Measurements from ENCODE around the gene KEAP1.

Gene KEAP1

GRCh38 chr19:10505583-10506229 lies 2.5 kb upstream of the KEAP1 start:
- Histone ChIP-seq H3K36me3 (ENCODE audit: insufficient read depth, insufficient read length, low read length) (peaks cover 4% of the 10 kb centered on the region), H3K4me1 (ENCODE audit: insufficient read depth, insufficient read length) (no peaks in the 10 kb centered on the region), H3K27me3 (ENCODE audit: insufficient read depth, insufficient read length) (no peaks in the 10 kb centered on the region), H3K9me3 (ENCODE audit: insufficient read depth, low read length) (no peaks in the 10 kb centered on the region), H3K4me3 (ENCODE audit: insufficient read length, low read depth) (no peak overlapping the region), H3K9ac (ENCODE audit: insufficient read length, low read depth) (no peak overlapping the region)
- TF ChIP-seq ZNF274 (IDR thresholded peaks at IDR 0.05; ENCODE audit: low read depth, low read length) (no peak), SUZ12 (IDR thresholded peaks at IDR 0.05; ENCODE audit: extremely low read depth, insufficient read depth, insufficient read length) (no peak), YY1 (IDR thresholded peaks at IDR 0.05; ENCODE audit: insufficient read depth, insufficient read length) (no peak)
- peak; percentile 78 for DNase-seq (ENCODE audit: low read depth, low spot score)

- H3K27me3 ChIP-seq (ENCODE audit: insufficient read depth, insufficient read length): no peaks in the 10 kb centered on the region
- TF ChIP-seq ZNF274 (IDR thresholded peaks at IDR 0.05; ENCODE audit: low read depth, low read length) (no peak), YY1 (IDR thresholded peaks at IDR 0.05; ENCODE audit: insufficient read depth, insufficient read length) (peak; percentile 72), SUZ12 (IDR thresholded peaks at IDR 0.05; ENCODE audit: extremely low read depth, insufficient read depth, insufficient read length) (no peak)
- peak; percentile 77 for DNase-seq (ENCODE audit: low read depth, low spot score)
- peaks cover 8% of the 10 kb centered on the region for H3K4me1 ChIP-seq (ENCODE audit: insufficient read depth, insufficient read length)
- H3K9me3 ChIP-seq (ENCODE audit: insufficient read depth, low read length): no peaks in the 10 kb centered on the region
- H3K36me3 ChIP-seq (ENCODE audit: insufficient read depth, insufficient read length, low read length): peaks cover 28% of the 10 kb centered on the region
- peak overlapping the region; percentile 98 for H3K4me3 ChIP-seq (ENCODE audit: insufficient read length, low read depth)
- H3K9ac ChIP-seq (ENCODE audit: insufficient read length, low read depth): peak overlapping the region; percentile 100
These were observed 593 bp downstream of the KEAP1 start for GRCh38 chr19:10502524-10503001.

- TF ChIP-seq SUZ12 (IDR thresholded peaks at IDR 0.05; ENCODE audit: extremely low read depth, insufficient read depth, insufficient read length) (no peak), YY1 (IDR thresholded peaks at IDR 0.05; ENCODE audit: insufficient read depth, insufficient read length) (no peak), ZNF274 (IDR thresholded peaks at IDR 0.05; ENCODE audit: low read depth, low read length) (no peak)
- Histone ChIP-seq H3K27me3 (ENCODE audit: insufficient read depth, insufficient read length) (no peaks in the 10 kb centered on the region), H3K9me3 (ENCODE audit: insufficient read depth, low read length) (no peaks in the 10 kb centered on the region), H3K4me3 (ENCODE audit: insufficient read length, low read depth) (peak overlapping the region; percentile 98), H3K4me1 (ENCODE audit: insufficient read depth, insufficient read length) (peaks cover 8% of the 10 kb centered on the region), H3K36me3 (ENCODE audit: insufficient read depth, insufficient read length, low read length) (peaks cover 33% of the 10 kb centered on the region), H3K9ac (ENCODE audit: insufficient read length, low read depth) (peak overlapping the region; percentile 100)
- no peak for DNase-seq (ENCODE audit: low read depth, low spot score)
These were observed 1.1 kb downstream of the KEAP1 start for GRCh38 chr19:10501971-10502523.

GRCh38 chr19:10500247-10500592 lies 2.9 kb downstream of the KEAP1 start:
- TF ChIP-seq SUZ12 (IDR thresholded peaks at IDR 0.05; ENCODE audit: extremely low read depth, insufficient read depth, insufficient read length) (no peak), ZNF274 (IDR thresholded peaks at IDR 0.05; ENCODE audit: low read depth, low read length) (no peak), YY1 (IDR thresholded peaks at IDR 0.05; ENCODE audit: insufficient read depth, insufficient read length) (no peak)
- peaks cover 51% of the 10 kb centered on the region for H3K36me3 ChIP-seq (ENCODE audit: insufficient read depth, insufficient read length, low read length)
- no peak overlapping the region for H3K9ac ChIP-seq (ENCODE audit: insufficient read length, low read depth)
- no peaks in the 10 kb centered on the region for H3K27me3 ChIP-seq (ENCODE audit: insufficient read depth, insufficient read length)
- no peak for DNase-seq (ENCODE audit: low read depth, low spot score)
- peaks cover 8% of the 10 kb centered on the region for H3K4me1 ChIP-seq (ENCODE audit: insufficient read depth, insufficient read length)
- no peaks in the 10 kb centered on the region for H3K9me3 ChIP-seq (ENCODE audit: insufficient read depth, low read length)
- H3K4me3 ChIP-seq (ENCODE audit: insufficient read length, low read depth): no peak overlapping the region

- Histone ChIP-seq H3K9me3 (ENCODE audit: insufficient read depth, low read length) (no peaks in the 10 kb centered on the region), H3K9ac (ENCODE audit: insufficient read length, low read depth) (no peak overlapping the region), H3K4me3 (ENCODE audit: insufficient read length, low read depth) (no peak overlapping the region), H3K27me3 (ENCODE audit: insufficient read depth, insufficient read length) (no peaks in the 10 kb centered on the region), H3K36me3 (ENCODE audit: insufficient read depth, insufficient read length, low read length) (peaks cover 55% of the 10 kb centered on the region), H3K4me1 (ENCODE audit: insufficient read depth, insufficient read length) (peaks cover 8% of the 10 kb centered on the region)
- DNase-seq (ENCODE audit: low read depth, low spot score): no peak
- no peak for TF ChIP-seq SUZ12 (IDR thresholded peaks at IDR 0.05; ENCODE audit: extremely low read depth, insufficient read depth, insufficient read length)
- TF ChIP-seq YY1 (IDR thresholded peaks at IDR 0.05; ENCODE audit: insufficient read depth, insufficient read length): no peak
- TF ChIP-seq ZNF274 (IDR thresholded peaks at IDR 0.05; ENCODE audit: low read depth, low read length): no peak
These were observed 3.5 kb downstream of the KEAP1 start for GRCh38 chr19:10499550-10500246.

GRCh38 chr19:10497371-10497770 lies 5.8 kb downstream of the KEAP1 start:
- peaks cover 69% of the 10 kb centered on the region for H3K36me3 ChIP-seq (ENCODE audit: insufficient read depth, insufficient read length, low read length)
- H3K27me3 ChIP-seq (ENCODE audit: insufficient read depth, insufficient read length): no peaks in the 10 kb centered on the region
- TF ChIP-seq ZNF274 (IDR thresholded peaks at IDR 0.05; ENCODE audit: low read depth, low read length): no peak
- TF ChIP-seq YY1 (IDR thresholded peaks at IDR 0.05; ENCODE audit: insufficient read depth, insufficient read length): no peak
- no peak for TF ChIP-seq SUZ12 (IDR thresholded peaks at IDR 0.05; ENCODE audit: extremely low read depth, insufficient read depth, insufficient read length)
- DNase-seq (ENCODE audit: low read depth, low spot score): no peak
- H3K4me3 ChIP-seq (ENCODE audit: insufficient read length, low read depth): no peak overlapping the region
- H3K9ac ChIP-seq (ENCODE audit: insufficient read length, low read depth): no peak overlapping the region
- no peaks in the 10 kb centered on the region for H3K9me3 ChIP-seq (ENCODE audit: insufficient read depth, low read length)
- H3K4me1 ChIP-seq (ENCODE audit: insufficient read depth, insufficient read length): peaks cover 8% of the 10 kb centered on the region

GRCh38 chr19:10491472-10492047 lies 11.6 kb downstream of the KEAP1 start:
- Histone ChIP-seq H3K36me3 (ENCODE audit: insufficient read depth, insufficient read length, low read length) (peaks cover 80% of the 10 kb centered on the region), H3K9me3 (ENCODE audit: insufficient read depth, low read length) (no peaks in the 10 kb centered on the region)

More at GRCh38 chr19:10491472-10492047, 11.6 kb downstream of the KEAP1 start:
- Histone ChIP-seq H3K4me3 (ENCODE audit: insufficient read length, low read depth) (no peak overlapping the region), H3K4me1 (ENCODE audit: insufficient read depth, insufficient read length) (peaks cover 5% of the 10 kb centered on the region), H3K9ac (ENCODE audit: insufficient read length, low read depth) (no peak overlapping the region), H3K27me3 (ENCODE audit: insufficient read depth, insufficient read length) (no peaks in the 10 kb centered on the region)
- TF ChIP-seq SUZ12 (IDR thresholded peaks at IDR 0.05; ENCODE audit: extremely low read depth, insufficient read depth, insufficient read length) (no peak), ZNF274 (IDR thresholded peaks at IDR 0.05; ENCODE audit: low read depth, low read length) (no peak), YY1 (IDR thresholded peaks at IDR 0.05; ENCODE audit: insufficient read depth, insufficient read length) (no peak)
- no peak for DNase-seq (ENCODE audit: low read depth, low spot score)

Measured in NT2/D1 (cell line).